Measurements from ENCODE around the gene CREB3L2. TPM values are rescaled to one million over a fixed set of nuclear protein-coding genes. Genes with fewer than 3 reads are reported as not detected.

The CREB3L2 gene
- total and polyA plus RNA-seq, 2 of the 13 experiments (the other 11 are each of a cell fraction or from before 2014, with no cell fraction given): 22.1 to 41.1 TPM

GRCh38 chr7:137981175-137981574, 20.7 kb downstream of the CREB3L2 start (continued):
- TF ChIP-seq ZFP91 (CRISPR knock-in tag; IDR thresholded peaks at IDR 0.05; ENCODE audit: borderline replicate concordance) (no peak), RCOR2 (CRISPR knock-in tag; IDR thresholded peaks at IDR 0.05) (no peak), ZNF772 (CRISPR knock-in tag; IDR thresholded peaks at IDR 0.05) (no peak), ZNF850 (CRISPR knock-in tag; conservative IDR thresholded peaks at IDR 0.05) (no peak), RBM39 (IDR thresholded peaks at IDR 0.05; ENCODE audit: low read depth, low read length, poor library complexity, severe bottlenecking) (no peak), FOSL1 (CRISPR knock-in tag; IDR thresholded peaks at IDR 0.05; ENCODE audit: borderline replicate concordance) (no peak)

- Histone ChIP-seq H3K27me3 (ENCODE audit: control insufficient read depth in 1 of 2, insufficient read depth in 2 of 2, low read length in 2 of 2) (no peaks in the 10 kb centered on the region), H3K4me1 (ENCODE audit: insufficient read depth, low read length) (peaks cover 100% of the 10 kb centered on the region), H3K79me2 (ENCODE audit: insufficient read depth, low read length) (peaks cover 98% of the 10 kb centered on the region), H3K9ac (ENCODE audit: insufficient read depth, low read depth, low read length) (no peak overlapping the region), H3K4me2 (ENCODE audit: low read depth, low read length) (no peak overlapping the region), H3K27ac (ENCODE audit: extremely low read length, insufficient read depth, low read length) (no peak overlapping the region), H3K4me3 (replicated peaks in 1 of 3; ENCODE audit: insufficient read depth in 1 of 3, low read depth in 2 of 3, low read length in 3 of 3) (no peak overlapping the region), H2AFZ (ENCODE audit: low read length) (no peak overlapping the region), H4K20me1 (ENCODE audit: insufficient read depth, low read length) (peaks cover 11% of the 10 kb centered on the region; the same call in 1 of the 2 replicates), H3K9me3 (ENCODE audit: low read length) (peaks cover 4% of the 10 kb centered on the region; the same call in 1 of the 2 replicates), H3K36me3 (replicated peaks in 1 of 2; ENCODE audit: control insufficient read depth in 1 of 2, insufficient read depth in 2 of 2, low read length in 2 of 2) (peaks cover 13 to 63% of the 10 kb centered on the region in 2 experiments)
- in situ Hi-C loops (cut with HindIII; ENCODE audit: extremely low pct_ligation_motif_present, low pct_unique_long_range_greater_than_20kb): no loop called here
- no peak for ATAC-seq
- intact Hi-C loops (cut with micrococcal nuclease; ENCODE audit: unreplicated experiment): no loop called here
- CTCF ChIA-PET (ENCODE audit: low intra/inter-chr PET ratio, low total read pairs): no interaction called here
- no peak for DNase-seq (ENCODE audit: low spot score)
- WGBS (ENCODE audit: low lambda C conversion rate): 90% methylated on average over 2 of the region's 2 CpGs
- FAIRE-seq: no peak
- no TSS peak for BruUV-seq (replicated peaks)
- TF ChIP-seq RAD21 (CRISPR knock-in tag; IDR thresholded peaks at IDR 0.05): no peak
- TF ChIP-seq TARDBP (CRISPR knock-in tag; IDR thresholded peaks at IDR 0.05): no peak
- TF ChIP-seq ZNF800 (CRISPR knock-in tag; IDR thresholded peaks at IDR 0.05): no peak
- TF ChIP-seq ZNF383 (CRISPR knock-in tag; IDR thresholded peaks at IDR 0.05; ENCODE audit: borderline replicate concordance): no peak
- TF ChIP-seq ATF2 (CRISPR knock-in tag; IDR thresholded peaks at IDR 0.05): no peak
- no peak for TF ChIP-seq ZNF317 (CRISPR knock-in tag; IDR thresholded peaks at IDR 0.05)
- no peak for TF ChIP-seq ZSCAN21 (CRISPR knock-in tag; IDR thresholded peaks at IDR 0.05; ENCODE audit: borderline replicate concordance)
- no peak for TF ChIP-seq ARHGAP35 (CRISPR knock-in tag; IDR thresholded peaks at IDR 0.05; ENCODE audit: borderline replicate concordance)
- TF ChIP-seq ZBTB20 (CRISPR knock-in tag; IDR thresholded peaks at IDR 0.05; ENCODE audit: borderline replicate concordance, low read depth): no peak
- no peak for TF ChIP-seq ATF1 (CRISPR knock-in tag; IDR thresholded peaks at IDR 0.05)
- no peak for TF ChIP-seq ZNF207 (IDR thresholded peaks at IDR 0.05; ENCODE audit: borderline replicate concordance)
- TF ChIP-seq KLF13 (CRISPR knock-in tag; IDR thresholded peaks at IDR 0.05): no peak
- TF ChIP-seq NBN (conservative IDR thresholded peaks at IDR 0.05): no peak
- TF ChIP-seq ZNF496 (CRISPR knock-in tag; IDR thresholded peaks at IDR 0.05; ENCODE audit: insufficient replicate concordance): no peak
- POLR2A ChIA-PET: interaction anchor here (1.0 kb wide), 1 partner anchor 31 kb away, joined by 3 read pairs; no protein-coding TSS in a partner anchor
Measured at GRCh38 chr7:137980308-137980707, 21.6 kb downstream of the CREB3L2 start.
